IPS-18a (cell line): Measurements from ENCODE around the gene TMEM117.
"Not testable (repeated sequence)": the region's sequence is repeated elsewhere in the genome, so short reads cannot be mapped to it uniquely, and the experiment has no call there.

Source experiments
- H3K27ac ChIP-seq: one replicate; pipeline ENCODE4 v1.5.1; 2013; ENCODE audit warnings: low read length
- H3K27me3 ChIP-seq: one replicate; pipeline ENCODE4 v1.6.1; 2013; ENCODE audit warnings: mild to moderate bottlenecking, low read length; ENCODE audit not compliant: control insufficient read depth, insufficient read depth
- H3K36me3 ChIP-seq: one replicate; pipeline ENCODE4 v1.6.1; 2013; ENCODE audit warnings: low read depth, low read length; ENCODE audit not compliant: control insufficient read depth
- H3K4me1 ChIP-seq: one replicate; pipeline ENCODE4 v1.6.1; 2013; ENCODE audit warnings: low read depth, low read length; ENCODE audit not compliant: control insufficient read depth
- H3K4me3 ChIP-seq: one replicate; pipeline ENCODE4 v1.5.1; 2013; ENCODE audit warnings: low read length
- H3K9ac ChIP-seq: one replicate; pipeline ENCODE4 v1.6.1; 2013; ENCODE audit warnings: mild to moderate bottlenecking, low read length, moderate library complexity
- H3K9me3 ChIP-seq: one replicate; pipeline ENCODE4 v1.6.1; 2013; ENCODE audit warnings: low read depth, low read length; ENCODE audit not compliant: control insufficient read depth

TMEM117 gene

DNA sequence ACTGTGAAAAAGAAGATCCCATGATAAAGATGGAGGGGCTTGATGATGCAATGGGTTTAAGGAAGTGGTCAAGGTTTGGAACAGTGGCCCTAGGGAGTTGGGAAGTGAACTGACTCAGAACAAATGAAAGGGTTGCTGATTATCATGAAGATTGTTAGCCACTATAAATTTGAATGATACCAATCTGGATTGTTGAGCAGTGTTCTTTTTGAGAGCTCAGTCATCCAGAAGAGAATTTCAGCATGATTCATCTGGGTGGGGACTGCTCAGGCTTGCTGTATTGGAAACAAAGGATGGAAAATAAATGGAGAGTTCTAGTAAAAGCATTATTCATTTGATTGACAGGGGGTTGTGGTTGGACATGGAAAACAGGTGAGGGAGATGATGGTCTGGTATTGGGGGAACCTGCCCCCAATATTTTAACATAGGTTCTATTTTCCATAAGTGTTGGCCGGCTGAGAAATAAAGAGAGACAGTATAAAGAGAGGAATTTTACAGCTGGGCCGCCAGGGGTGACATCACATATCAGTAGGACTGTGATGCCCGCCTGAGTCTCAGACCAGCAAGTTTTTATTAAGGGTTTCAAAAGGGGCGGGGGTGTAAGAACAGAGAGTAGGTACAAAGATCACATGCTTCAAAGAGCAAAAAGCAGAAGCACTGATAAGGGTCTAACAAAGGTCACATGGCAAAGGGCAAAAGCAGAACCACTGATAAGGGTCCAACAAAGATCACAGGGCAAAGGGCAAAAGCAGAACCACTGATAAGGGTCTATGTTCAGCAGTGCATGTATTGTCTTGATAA lies 11.7 kb downstream of the TMEM117 start:
- H3K27me3 ChIP-seq, H3K27ac ChIP-seq, H3K36me3 ChIP-seq, H3K4me1 ChIP-seq, H3K4me3 ChIP-seq, H3K9ac ChIP-seq, H3K9me3 ChIP-seq: not testable (repeated sequence)

DNA sequence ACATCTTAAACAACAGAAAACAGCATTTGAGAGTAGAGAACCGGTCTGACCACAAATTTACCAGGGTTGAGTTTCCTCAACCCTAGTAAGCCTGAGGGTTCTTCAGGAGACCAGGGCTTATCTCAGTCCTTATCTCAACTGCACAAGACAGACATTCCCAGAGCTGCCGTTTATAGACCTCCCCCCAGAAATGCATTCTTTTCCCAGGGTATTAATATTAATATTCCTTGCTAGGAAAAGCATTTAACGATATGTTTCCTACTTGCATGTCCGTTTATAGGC lies 12.3 kb downstream of the TMEM117 start:
- no peak overlapping the region for H3K9ac ChIP-seq
- H3K9me3 ChIP-seq = no peaks in the 10 kb centered on the region
- H3K27ac ChIP-seq = no peak overlapping the region
- no peaks in the 10 kb centered on the region for H3K27me3 ChIP-seq
- H3K4me3 ChIP-seq = no peak overlapping the region
- H3K4me1 ChIP-seq = no peaks in the 10 kb centered on the region
- H3K36me3 ChIP-seq = no peaks in the 10 kb centered on the region

DNA sequence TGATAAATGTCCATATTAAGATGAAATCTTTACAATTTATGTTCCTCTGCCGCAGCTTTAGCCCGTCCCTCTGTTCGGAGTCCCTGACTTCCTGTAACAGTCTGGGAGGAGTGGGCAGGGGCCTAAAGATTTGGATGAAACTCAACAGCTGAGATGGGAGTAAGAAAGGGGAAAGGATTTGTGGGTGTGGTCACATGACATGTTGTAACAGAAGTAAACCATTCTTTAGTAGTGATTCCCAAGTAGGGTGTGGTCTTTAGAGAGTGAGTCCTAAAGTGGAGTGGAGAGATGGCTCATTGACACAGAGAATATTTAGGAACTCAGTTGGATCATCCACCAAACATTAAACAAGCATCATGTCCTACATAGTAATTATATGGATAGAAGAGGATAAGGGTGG lies 12.9 kb downstream of the TMEM117 start:
- H3K9ac ChIP-seq = no peak overlapping the region
- H3K9me3 ChIP-seq = no peaks in the 10 kb centered on the region
- no peak overlapping the region for H3K4me3 ChIP-seq
- H3K4me1 ChIP-seq = no peaks in the 10 kb centered on the region
- no peak overlapping the region for H3K27ac ChIP-seq
- no peaks in the 10 kb centered on the region for H3K36me3 ChIP-seq
- no peaks in the 10 kb centered on the region for H3K27me3 ChIP-seq

DNA sequence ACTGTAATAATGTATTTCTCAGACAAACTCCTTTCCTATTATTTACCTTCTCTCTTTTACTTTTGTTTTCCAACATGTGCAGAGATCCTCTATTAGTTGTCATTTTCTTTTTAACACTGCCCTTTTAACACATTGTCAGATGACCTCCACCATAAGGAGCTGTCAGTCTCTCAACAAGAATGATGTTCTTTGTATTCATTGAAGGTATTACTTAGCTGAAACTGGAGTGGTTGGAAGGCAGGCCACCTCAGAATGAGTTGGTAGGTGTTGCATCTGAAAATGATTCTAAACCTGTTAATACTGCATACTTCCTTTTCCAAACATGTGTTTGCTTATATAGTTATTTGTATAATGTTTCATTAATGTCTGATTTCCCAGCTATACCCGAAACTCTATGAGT lies 16.9 kb downstream of the TMEM117 start:
- Histone ChIP-seq H3K27me3 (no peaks in the 10 kb centered on the region), H3K9me3 (no peaks in the 10 kb centered on the region)

DNA sequence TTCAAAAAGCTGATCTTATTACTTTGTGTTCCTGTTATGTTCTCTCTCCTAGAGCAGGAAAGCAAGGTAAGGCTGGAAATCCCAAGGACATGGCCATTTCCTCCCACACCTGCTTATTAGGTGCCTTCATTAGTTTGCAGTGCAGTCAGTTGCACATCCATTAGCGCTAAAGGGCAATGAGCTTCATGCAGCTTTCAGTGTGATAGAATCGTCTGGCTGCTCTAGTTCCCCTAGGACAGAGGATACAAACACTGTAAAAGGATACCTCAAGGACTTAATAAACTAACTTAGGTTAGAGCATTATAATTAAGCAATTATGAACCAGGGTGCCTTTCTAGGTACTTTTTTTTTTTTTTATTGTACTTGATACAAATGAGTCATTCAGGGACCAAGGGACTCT lies 21.1 kb downstream of the TMEM117 start:
- H3K27me3 ChIP-seq = no peaks in the 10 kb centered on the region
- no peak overlapping the region for H3K9ac ChIP-seq
- no peak overlapping the region for H3K4me3 ChIP-seq
- H3K27ac ChIP-seq = no peak overlapping the region
- H3K36me3 ChIP-seq = no peaks in the 10 kb centered on the region
- no peaks in the 10 kb centered on the region for H3K9me3 ChIP-seq
- no peaks in the 10 kb centered on the region for H3K4me1 ChIP-seq

More for the DNA sequence above, 16.9 kb downstream of the TMEM117 start:
- Histone ChIP-seq H3K4me3 (no peak overlapping the region), H3K9ac (no peak overlapping the region), H3K4me1 (no peaks in the 10 kb centered on the region), H3K36me3 (no peaks in the 10 kb centered on the region), H3K27ac (no peak overlapping the region)

DNA sequence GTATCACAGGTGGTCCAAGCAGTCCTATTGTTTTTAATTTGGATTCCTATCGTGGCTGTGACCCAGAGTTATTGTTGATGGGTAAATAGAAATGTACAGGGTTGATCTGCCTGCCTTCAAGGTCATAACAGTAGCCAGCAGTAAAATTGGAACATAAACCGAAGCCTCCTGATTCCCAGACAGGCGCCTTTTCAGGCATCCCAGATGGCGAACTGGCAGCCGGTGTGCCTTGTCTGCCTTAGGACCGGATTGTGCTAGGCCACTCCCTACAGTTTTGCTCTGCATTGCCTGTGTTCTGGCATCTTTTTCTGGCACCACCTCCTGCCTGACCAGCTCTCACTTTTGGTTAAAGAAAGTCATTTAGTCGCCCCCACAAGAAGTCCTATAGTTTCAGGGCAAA lies 22.2 kb downstream of the TMEM117 start:
- Histone ChIP-seq H3K9me3 (no peaks in the 10 kb centered on the region), H3K4me3 (no peak overlapping the region), H3K9ac (no peak overlapping the region), H3K27ac (no peak overlapping the region), H3K4me1 (no peaks in the 10 kb centered on the region), H3K27me3 (no peaks in the 10 kb centered on the region), H3K36me3 (no peaks in the 10 kb centered on the region)

DNA sequence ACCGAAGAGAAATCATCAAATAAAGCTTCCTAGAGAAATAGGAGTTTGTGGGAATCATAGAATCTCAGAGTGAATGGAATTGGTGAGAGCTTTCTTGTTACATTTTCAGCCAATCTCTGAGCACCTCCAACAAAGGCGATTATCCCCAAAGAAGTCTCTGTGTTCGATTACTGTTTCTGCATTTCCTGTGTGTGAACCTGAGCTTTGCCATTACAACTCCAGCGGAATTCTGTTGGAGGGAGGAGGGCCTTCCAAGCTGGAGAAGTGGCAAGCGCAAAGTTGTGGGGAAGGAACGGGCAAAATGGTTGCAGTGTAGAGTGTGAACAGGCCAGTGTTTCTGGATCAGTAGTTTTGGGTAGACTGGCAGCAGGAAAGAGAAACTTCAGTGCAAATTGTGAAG lies 23.1 kb downstream of the TMEM117 start:
- no peaks in the 10 kb centered on the region for H3K4me1 ChIP-seq
- H3K36me3 ChIP-seq = no peaks in the 10 kb centered on the region
- no peaks in the 10 kb centered on the region for H3K27me3 ChIP-seq
- no peak overlapping the region for H3K27ac ChIP-seq
- H3K9me3 ChIP-seq = no peaks in the 10 kb centered on the region
- no peak overlapping the region for H3K4me3 ChIP-seq
- no peak overlapping the region for H3K9ac ChIP-seq

DNA sequence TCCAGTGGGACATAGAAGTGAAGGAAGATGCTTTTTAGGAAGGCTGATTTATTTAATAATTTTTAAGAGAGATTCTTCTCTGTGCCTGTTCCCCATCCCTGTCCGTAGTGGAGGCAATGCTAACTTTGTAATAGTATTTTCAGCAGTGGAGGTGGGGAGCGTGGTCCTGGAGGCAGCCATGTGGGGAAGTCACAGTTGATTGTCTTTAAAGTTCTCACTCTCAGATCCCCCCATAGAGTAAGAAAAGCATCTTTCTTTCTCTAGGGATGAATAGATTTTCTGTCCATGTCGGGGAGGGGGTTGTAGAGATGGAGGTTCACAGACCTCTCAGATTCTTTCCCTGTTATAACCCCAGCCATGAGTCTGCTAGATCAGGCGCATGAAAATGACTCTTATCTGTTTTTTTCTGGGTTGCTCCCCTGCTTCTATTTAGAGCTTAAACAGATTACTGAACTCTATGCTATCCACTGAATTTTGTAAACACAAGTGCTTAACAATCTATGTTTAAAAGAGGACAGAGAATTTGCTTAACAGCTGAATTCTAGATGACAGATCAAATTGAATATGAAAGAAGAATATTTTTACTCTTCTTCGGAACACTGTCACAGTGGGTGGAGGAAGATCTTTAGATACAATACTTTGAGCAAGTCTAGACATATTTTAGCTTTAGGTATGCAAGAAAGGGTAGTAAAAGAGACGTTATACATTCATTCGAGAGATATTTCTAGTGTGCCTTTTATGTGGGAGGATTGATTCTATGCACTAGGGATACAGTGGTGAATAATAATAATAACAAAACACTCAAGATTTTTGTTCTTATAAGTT lies 25.3 kb downstream of the TMEM117 start:
- H3K27ac ChIP-seq = no peak overlapping the region
- no peak overlapping the region for H3K4me3 ChIP-seq
- no peaks in the 10 kb centered on the region for H3K27me3 ChIP-seq
- H3K9me3 ChIP-seq = no peaks in the 10 kb centered on the region
- H3K4me1 ChIP-seq = no peaks in the 10 kb centered on the region
- H3K36me3 ChIP-seq = no peaks in the 10 kb centered on the region
- H3K9ac ChIP-seq = no peak overlapping the region

DNA sequence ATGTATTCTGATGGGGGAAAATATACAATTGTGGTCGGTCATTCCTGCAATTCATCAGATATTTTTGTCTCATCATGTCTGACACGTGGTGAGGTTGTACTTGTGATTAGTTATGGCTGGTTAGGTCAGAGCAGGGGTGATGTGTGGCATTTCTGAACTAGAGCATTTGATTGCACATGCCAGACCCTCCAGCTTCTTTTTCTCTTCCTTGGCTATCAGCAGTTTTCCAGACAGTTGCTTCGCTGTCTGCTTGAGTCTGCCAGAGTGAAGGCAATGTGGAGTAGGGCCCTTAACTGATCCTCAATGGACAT lies 25.9 kb downstream of the TMEM117 start:
- Histone ChIP-seq H3K9ac (no peak overlapping the region), H3K27ac (no peak overlapping the region), H3K4me3 (no peak overlapping the region), H3K9me3 (no peaks in the 10 kb centered on the region), H3K36me3 (no peaks in the 10 kb centered on the region), H3K4me1 (no peaks in the 10 kb centered on the region), H3K27me3 (no peaks in the 10 kb centered on the region)

DNA sequence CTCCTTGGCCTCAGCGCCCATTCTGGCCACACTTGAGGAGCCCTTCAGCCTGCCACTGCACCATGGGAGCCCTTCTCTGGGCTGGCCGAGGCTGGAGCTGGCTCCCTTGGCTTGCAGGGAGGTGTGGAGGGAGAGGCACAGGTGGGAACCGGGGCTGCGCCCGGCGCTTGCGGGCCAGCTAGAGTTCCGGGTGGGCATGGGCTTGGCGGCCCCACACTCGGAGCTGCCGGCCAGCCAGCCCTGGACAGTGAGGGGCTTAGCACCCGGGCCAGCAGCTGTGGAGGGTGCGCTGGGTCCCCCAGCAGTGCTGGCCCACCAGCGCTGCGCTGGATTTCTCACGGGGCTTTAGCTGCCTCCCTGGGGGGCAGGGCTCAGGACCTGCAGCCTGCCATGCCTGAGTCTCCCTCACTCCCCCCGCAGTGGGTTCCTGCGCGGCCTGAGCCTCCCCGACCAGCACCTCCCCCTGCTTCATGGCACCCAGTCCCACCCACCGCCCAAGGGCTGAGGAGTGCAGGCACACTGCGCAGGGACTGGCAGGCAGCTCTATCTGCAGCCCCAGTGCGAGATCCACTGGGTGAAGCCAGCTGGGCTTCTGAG lies 28.0 kb downstream of the TMEM117 start:
- Histone ChIP-seq H3K4me1 (no peaks in the 10 kb centered on the region), H3K4me3 (no peak overlapping the region), H3K9me3 (no peaks in the 10 kb centered on the region), H3K36me3 (no peaks in the 10 kb centered on the region), H3K27me3 (no peaks in the 10 kb centered on the region), H3K9ac (no peak overlapping the region), H3K27ac (no peak overlapping the region)

DNA sequence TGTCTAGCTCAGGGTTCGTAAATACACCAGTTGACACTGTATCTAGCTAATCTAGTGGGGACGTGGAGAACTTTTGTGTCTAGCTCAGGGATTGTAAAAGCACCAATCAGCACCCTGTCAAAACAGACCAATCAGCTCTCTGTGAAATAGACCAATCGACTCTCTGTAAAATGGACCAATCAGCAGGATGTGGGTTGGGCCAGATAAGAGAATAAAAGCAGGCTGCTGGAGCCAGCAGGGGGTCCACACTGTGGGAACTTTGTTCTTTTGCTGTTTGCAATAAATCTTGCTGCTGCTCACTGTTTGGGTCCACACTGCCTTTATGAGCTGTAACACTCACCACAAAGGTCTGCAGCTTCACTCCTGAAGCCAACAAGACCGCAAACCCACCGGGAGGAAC lies 28.7 kb downstream of the TMEM117 start:
- H3K27ac ChIP-seq, H3K9ac ChIP-seq, H3K27me3 ChIP-seq, H3K4me1 ChIP-seq, H3K4me3 ChIP-seq, H3K36me3 ChIP-seq, H3K9me3 ChIP-seq: not testable (repeated sequence)

DNA sequence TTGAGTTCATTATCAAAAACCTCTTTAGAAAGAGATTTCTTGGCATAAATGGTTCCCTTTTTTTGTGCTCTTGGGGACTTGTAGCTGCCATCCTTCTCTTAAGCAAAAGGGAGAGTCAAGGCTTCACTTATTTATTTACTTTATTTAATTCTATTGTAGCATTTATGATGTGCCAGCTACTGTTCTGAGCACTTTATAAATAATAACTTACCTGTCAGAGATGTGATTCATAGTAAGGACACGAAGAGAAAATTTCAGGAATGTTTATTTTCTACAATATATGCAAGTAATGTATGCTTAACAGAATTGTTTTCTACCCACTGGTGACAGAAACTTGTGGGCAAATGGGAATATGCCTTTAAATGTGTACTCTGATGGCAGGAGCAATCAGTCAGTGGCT lies 33.3 kb downstream of the TMEM117 start:
- H3K27me3 ChIP-seq = no peaks in the 10 kb centered on the region
- H3K36me3 ChIP-seq = no peaks in the 10 kb centered on the region
- H3K9me3 ChIP-seq = no peaks in the 10 kb centered on the region
- no peak overlapping the region for H3K4me3 ChIP-seq
- H3K27ac ChIP-seq = no peak overlapping the region
- H3K4me1 ChIP-seq = no peaks in the 10 kb centered on the region
- no peak overlapping the region for H3K9ac ChIP-seq
